ENCODE results near the gene MAPK10. TPM values are rescaled to one million over a fixed set of nuclear protein-coding genes. Genes with fewer than 3 reads are reported as not detected.
"Not testable (repeated sequence)": the region's sequence is repeated elsewhere in the genome, so short reads cannot be mapped to it uniquely, and the experiment has no call there.

MAPK10 gene
- total RNA-seq, 5 donors from 2014 or later (not counting 1 experiment from before 2014, with no cell fraction given) = 0.07 to 0.35 TPM; not detected in 3

DNA sequence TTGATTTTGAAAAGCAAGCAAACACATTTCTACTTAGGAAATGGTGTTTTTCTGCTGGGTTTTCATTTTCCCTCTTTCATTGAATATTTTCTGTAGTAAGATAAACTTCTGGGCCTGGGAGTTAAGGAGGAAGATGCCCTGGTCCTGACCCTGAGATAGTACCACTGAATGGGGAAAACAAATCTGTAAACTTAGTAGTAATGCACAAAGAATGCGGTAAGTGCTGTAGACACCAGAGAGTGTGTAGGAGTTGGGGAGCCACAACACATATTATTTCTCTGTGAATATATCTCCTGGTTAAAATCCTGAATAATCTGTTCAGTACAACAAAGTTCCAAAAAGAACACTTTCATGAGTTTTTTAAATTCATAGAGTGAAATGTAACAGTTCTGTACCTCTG is 178.3 kb downstream of the MAPK10 start:
- DNase-seq = no peak
- no peaks in the 10 kb centered on the region for H3K4me1 Mint-ChIP-seq
- Histone ChIP-seq H3K4me1 (ENCODE audit: control insufficient read depth in 1 of 2, extremely low read depth in 1 of 2, insufficient read depth in 2 of 2, low read length in 2 of 2) (no peaks in the 10 kb centered on the region), H3K4me3 (ENCODE audit: control insufficient read depth in 1 of 2, extremely low read depth in 1 of 2, low read length in 1 of 2) (no peak overlapping the region), H3K27me3 (replicated peaks in 1 of 2; ENCODE audit: control insufficient read depth in 2 of 2, extremely low read depth in 1 of 2, insufficient read depth in 2 of 2, low read length in 1 of 2) (no peaks in the 10 kb centered on the region), H3K36me3 (ENCODE audit: control insufficient read depth in 2 of 2, extremely low read depth in 1 of 2, insufficient read depth in 1 of 2, low read length in 1 of 2) (no peaks in the 10 kb centered on the region), H3K27ac (ENCODE audit: low read length) (no peak overlapping the region), H3K9me3 (no peaks in the 10 kb centered on the region)
- H3K27me3 Mint-ChIP-seq = no peaks in the 10 kb centered on the region
- WGBS (ENCODE audit: insufficient coverage) = no CpG with 5 or more reads among the region's 1 CpG
- no peak overlapping the region for H3K4me3 Mint-ChIP-seq
- H3K36me3 Mint-ChIP-seq = no peaks in the 10 kb centered on the region
- no peak for ATAC-seq (replicated peaks in 1 of 4)
- CTCF ChIA-PET = no interaction called here
- POLR2A ChIA-PET = no interaction called here
- peaks cover 11 to 33% (median 20%) of the 10 kb centered on the region in 3 donors for H3K9me3 Mint-ChIP-seq
- H3K27ac Mint-ChIP-seq = no peak overlapping the region

GRCh38 chr4:86178211-86178610 is 181.6 kb downstream of the MAPK10 start:
- ATAC-seq (replicated peaks in 1 of 4) (no peak), DNase-seq (no peak)
- Mint-ChIP-seq H3K27ac (no peak overlapping the region), H3K9me3 (peaks cover 8 to 25% (median 10%) of the 10 kb centered on the region in 3 donors), H3K27me3 (no peaks in the 10 kb centered on the region), H3K36me3 (no peaks in the 10 kb centered on the region), H3K4me1 (no peaks in the 10 kb centered on the region), H3K4me3 (no peak overlapping the region)
- Histone ChIP-seq H3K4me3 (ENCODE audit: control insufficient read depth in 1 of 2, extremely low read depth in 1 of 2, low read length in 1 of 2) (no peak overlapping the region), H3K36me3 (ENCODE audit: control insufficient read depth in 2 of 2, extremely low read depth in 1 of 2, insufficient read depth in 1 of 2, low read length in 1 of 2) (no peaks in the 10 kb centered on the region), H3K9me3 (no peaks in the 10 kb centered on the region), H3K27me3 (replicated peaks in 1 of 2; ENCODE audit: control insufficient read depth in 2 of 2, extremely low read depth in 1 of 2, insufficient read depth in 2 of 2, low read length in 1 of 2) (no peaks in the 10 kb centered on the region), H3K4me1 (ENCODE audit: control insufficient read depth in 1 of 2, extremely low read depth in 1 of 2, insufficient read depth in 2 of 2, low read length in 2 of 2) (no peaks in the 10 kb centered on the region), H3K27ac (ENCODE audit: low read length) (no peak overlapping the region)
- POLR2A ChIA-PET = no interaction called here
- CTCF ChIA-PET = no interaction called here

DNA sequence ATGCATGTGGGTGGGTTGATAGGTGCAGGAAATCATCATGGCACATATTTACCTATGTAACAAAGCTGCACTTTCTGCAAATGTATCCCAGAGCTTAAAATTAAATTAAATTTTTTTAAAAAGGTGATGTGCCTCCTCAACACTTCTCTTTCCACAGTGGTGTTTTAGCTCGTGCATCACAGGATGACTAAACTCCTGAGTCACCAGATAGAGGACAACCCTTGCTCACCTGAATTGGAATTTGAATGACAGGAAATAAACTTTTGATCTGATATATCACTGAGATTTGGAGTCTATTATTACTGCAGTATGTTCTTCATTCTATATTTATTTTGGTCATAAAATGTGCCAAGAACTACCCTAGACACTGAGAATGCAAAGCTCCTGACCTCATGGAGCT is 185.3 kb downstream of the MAPK10 start:
- Mint-ChIP-seq H3K4me1 (no peaks in the 10 kb centered on the region), H3K27me3 (no peaks in the 10 kb centered on the region), H3K9me3 (peaks cover 4 to 14% (median 7%) of the 10 kb centered on the region in 3 donors), H3K4me3 (no peak overlapping the region), H3K27ac (no peak overlapping the region), H3K36me3 (no peaks in the 10 kb centered on the region)
- ATAC-seq (replicated peaks in 1 of 4) (no peak), DNase-seq (no peak)
- H3K36me3 ChIP-seq (ENCODE audit: control insufficient read depth in 2 of 2, extremely low read depth in 1 of 2, insufficient read depth in 1 of 2, low read length in 1 of 2) = no peaks in the 10 kb centered on the region
- no peak overlapping the region for H3K27ac ChIP-seq (ENCODE audit: low read length)
- H3K4me3 ChIP-seq (ENCODE audit: control insufficient read depth in 1 of 2, extremely low read depth in 1 of 2, low read length in 1 of 2) = no peak overlapping the region
- POLR2A ChIA-PET = no interaction called here
- H3K4me1 ChIP-seq (ENCODE audit: control insufficient read depth in 1 of 2, extremely low read depth in 1 of 2, insufficient read depth in 2 of 2, low read length in 2 of 2) = no peaks in the 10 kb centered on the region
- H3K27me3 ChIP-seq (replicated peaks in 1 of 2; ENCODE audit: control insufficient read depth in 2 of 2, extremely low read depth in 1 of 2, insufficient read depth in 2 of 2, low read length in 1 of 2) = no peaks in the 10 kb centered on the region
- no CpG with 5 or more reads among the region's 1 CpG for WGBS (ENCODE audit: insufficient coverage)
- CTCF ChIA-PET = no interaction called here
- H3K9me3 ChIP-seq = no peaks in the 10 kb centered on the region

- H3K36me3 ChIP-seq (ENCODE audit: control insufficient read depth in 2 of 2, extremely low read depth in 1 of 2, insufficient read depth in 1 of 2, low read length in 1 of 2); H3K27ac Mint-ChIP-seq; H3K4me1 Mint-ChIP-seq; H3K27me3 Mint-ChIP-seq; H3K4me3 ChIP-seq (ENCODE audit: control insufficient read depth in 1 of 2, extremely low read depth in 1 of 2, low read length in 1 of 2); POLR2A ChIA-PET; H3K36me3 Mint-ChIP-seq; H3K4me1 ChIP-seq (ENCODE audit: control insufficient read depth in 1 of 2, extremely low read depth in 1 of 2, insufficient read depth in 2 of 2, low read length in 2 of 2); H3K27me3 ChIP-seq (replicated peaks in 1 of 2; ENCODE audit: control insufficient read depth in 2 of 2, extremely low read depth in 1 of 2, insufficient read depth in 2 of 2, low read length in 1 of 2); ATAC-seq (replicated peaks in 1 of 4); H3K9me3 Mint-ChIP-seq; CTCF ChIA-PET; H3K9me3 ChIP-seq; H3K27ac ChIP-seq (ENCODE audit: low read length); H3K4me3 Mint-ChIP-seq; DNase-seq: not testable (repeated sequence)
- no CpG with 5 or more reads among the region's 10 CpGs for WGBS (ENCODE audit: insufficient coverage)
Measured at GRCh38 chr4:86168335-86168734, 191.5 kb downstream of the MAPK10 start.

DNA sequence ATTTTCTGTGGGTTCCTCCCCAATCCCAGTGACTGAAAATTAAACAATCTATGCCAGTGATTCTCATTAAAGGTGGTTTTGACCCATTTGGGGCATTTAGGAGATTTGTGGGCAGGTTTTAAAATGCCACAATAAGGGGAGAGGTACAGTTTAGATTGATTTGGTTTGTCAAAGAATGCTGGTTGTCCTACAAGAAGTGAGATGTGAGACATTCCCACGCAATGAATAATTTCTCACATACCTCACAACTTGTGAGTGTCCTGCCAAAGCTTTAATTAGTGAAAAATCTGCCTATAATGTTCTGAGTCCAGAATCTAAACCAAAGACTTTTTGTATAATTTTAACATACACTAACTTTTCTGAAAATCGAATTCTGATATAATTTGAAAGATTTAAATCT is 199.4 kb downstream of the MAPK10 start:
- Histone ChIP-seq H3K27me3 (replicated peaks in 1 of 2; ENCODE audit: control insufficient read depth in 2 of 2, extremely low read depth in 1 of 2, insufficient read depth in 2 of 2, low read length in 1 of 2) (no peaks in the 10 kb centered on the region), H3K36me3 (ENCODE audit: control insufficient read depth in 2 of 2, extremely low read depth in 1 of 2, insufficient read depth in 1 of 2, low read length in 1 of 2) (no peaks in the 10 kb centered on the region), H3K9me3 (no peaks in the 10 kb centered on the region), H3K4me1 (ENCODE audit: control insufficient read depth in 1 of 2, extremely low read depth in 1 of 2, insufficient read depth in 2 of 2, low read length in 2 of 2) (no peaks in the 10 kb centered on the region), H3K27ac (ENCODE audit: low read length) (no peak overlapping the region), H3K4me3 (ENCODE audit: control insufficient read depth in 1 of 2, extremely low read depth in 1 of 2, low read length in 1 of 2) (no peak overlapping the region)
- no peaks in the 10 kb centered on the region for H3K9me3 Mint-ChIP-seq
- H3K27me3 Mint-ChIP-seq = no peaks in the 10 kb centered on the region
- ChIA-PET POLR2A (no interaction called here), CTCF (no interaction called here)
- WGBS (ENCODE audit: insufficient coverage) = no CpG with 5 or more reads among the region's 2 CpGs
- DNase-seq (no peak), ATAC-seq (replicated peaks in 1 of 4) (no peak)
- H3K4me3 Mint-ChIP-seq = no peak overlapping the region
- H3K36me3 Mint-ChIP-seq = no peaks in the 10 kb centered on the region
- H3K27ac Mint-ChIP-seq = no peak overlapping the region
- H3K4me1 Mint-ChIP-seq = no peaks in the 10 kb centered on the region

GRCh38 chr4:86159216-86159615 is 200.6 kb downstream of the MAPK10 start:
- Mint-ChIP-seq H3K4me3 (no peak overlapping the region), H3K4me1 (no peaks in the 10 kb centered on the region), H3K27ac (no peak overlapping the region), H3K27me3 (no peaks in the 10 kb centered on the region), H3K36me3 (no peaks in the 10 kb centered on the region), H3K9me3 (no peaks in the 10 kb centered on the region)
- no peaks in the 10 kb centered on the region for H3K4me1 ChIP-seq (ENCODE audit: control insufficient read depth in 1 of 2, extremely low read depth in 1 of 2, insufficient read depth in 2 of 2, low read length in 2 of 2)
- DNase-seq = no peak
- H3K9me3 ChIP-seq = no peaks in the 10 kb centered on the region
- no peak overlapping the region for H3K27ac ChIP-seq (ENCODE audit: low read length)
- ChIA-PET POLR2A (no interaction called here), CTCF (no interaction called here)
- H3K4me3 ChIP-seq (ENCODE audit: control insufficient read depth in 1 of 2, extremely low read depth in 1 of 2, low read length in 1 of 2) = no peak overlapping the region
- no peaks in the 10 kb centered on the region for H3K27me3 ChIP-seq (replicated peaks in 1 of 2; ENCODE audit: control insufficient read depth in 2 of 2, extremely low read depth in 1 of 2, insufficient read depth in 2 of 2, low read length in 1 of 2)
- no peaks in the 10 kb centered on the region for H3K36me3 ChIP-seq (ENCODE audit: control insufficient read depth in 2 of 2, extremely low read depth in 1 of 2, insufficient read depth in 1 of 2, low read length in 1 of 2)
- no peak for ATAC-seq (replicated peaks in 1 of 4)
- WGBS (ENCODE audit: insufficient coverage) = no CpG with 5 or more reads among the region's 4 CpGs

GRCh38 chr4:86156531-86156930 is 203.3 kb downstream of the MAPK10 start:
- no peak overlapping the region for H3K4me3 Mint-ChIP-seq
- H3K4me1 Mint-ChIP-seq = no peaks in the 10 kb centered on the region
- no peaks in the 10 kb centered on the region for H3K36me3 Mint-ChIP-seq
- ChIA-PET CTCF (no interaction called here), POLR2A (no interaction called here)
- H3K27ac Mint-ChIP-seq = no peak overlapping the region
- Histone ChIP-seq H3K27ac (ENCODE audit: low read length) (no peak overlapping the region), H3K4me1 (ENCODE audit: control insufficient read depth in 1 of 2, extremely low read depth in 1 of 2, insufficient read depth in 2 of 2, low read length in 2 of 2) (no peaks in the 10 kb centered on the region), H3K36me3 (ENCODE audit: control insufficient read depth in 2 of 2, extremely low read depth in 1 of 2, insufficient read depth in 1 of 2, low read length in 1 of 2) (no peaks in the 10 kb centered on the region), H3K9me3 (no peaks in the 10 kb centered on the region), H3K27me3 (replicated peaks in 1 of 2; ENCODE audit: control insufficient read depth in 2 of 2, extremely low read depth in 1 of 2, insufficient read depth in 2 of 2, low read length in 1 of 2) (no peaks in the 10 kb centered on the region), H3K4me3 (ENCODE audit: control insufficient read depth in 1 of 2, extremely low read depth in 1 of 2, low read length in 1 of 2) (no peak overlapping the region)
- peaks cover 0 to 2% (median under 1%) of the 10 kb centered on the region in 3 donors for H3K9me3 Mint-ChIP-seq
- DNase-seq = no peak
- no CpG with 5 or more reads among the region's 2 CpGs for WGBS (ENCODE audit: insufficient coverage)
- no peak for ATAC-seq (replicated peaks in 1 of 4)
- H3K27me3 Mint-ChIP-seq = no peaks in the 10 kb centered on the region
